ENCODE data around the gene SMYD3.

SMYD3 gene

GRCh38 chr1:246069581-246069980 is 437.5 kb downstream of the SMYD3 start:
- no peak overlapping the region for H3K27ac ChIP-seq (ENCODE audit: low read depth, low read length)
- H3K4me3 ChIP-seq (ENCODE audit: low read depth in 1 of 5, low read length in 5 of 5): no peak overlapping the region
- H3K9ac ChIP-seq (ENCODE audit: low read length in 5 of 5): no peak overlapping the region
- H3K27me3 ChIP-seq (ENCODE audit: control insufficient read depth in 5 of 5, insufficient read depth in 4 of 5, low read length in 5 of 5): no peaks in the 10 kb centered on the region
- H3K36me3 ChIP-seq (ENCODE audit: control insufficient read depth in 5 of 5, insufficient read depth in 5 of 5, low read length in 5 of 5): no peaks in the 10 kb centered on the region
- H3K4me1 ChIP-seq (ENCODE audit: control insufficient read depth in 5 of 5, insufficient read depth in 5 of 5, low read length in 5 of 5): peaks cover 0 to 6% (median 3%) of the 10 kb centered on the region in 5 donors
- no peaks in the 10 kb centered on the region for H3K9me3 ChIP-seq (ENCODE audit: control insufficient read depth in 5 of 5, low read length in 5 of 5)

GRCh38 chr1:246068619-246069509 is 438.2 kb downstream of the SMYD3 start:
- Histone ChIP-seq H3K4me3 (ENCODE audit: low read depth in 1 of 5, low read length in 5 of 5) (no peak overlapping the region), H3K27ac (ENCODE audit: low read depth, low read length) (no peak overlapping the region)

GRCh38 chr1:246068217-246068512 is 438.9 kb downstream of the SMYD3 start:
- H3K9ac ChIP-seq (ENCODE audit: low read length in 5 of 5): no peak overlapping the region
- H3K9me3 ChIP-seq (ENCODE audit: control insufficient read depth in 5 of 5, low read length in 5 of 5): no peaks in the 10 kb centered on the region
- peaks cover 0 to 3% (median 0%) of the 10 kb centered on the region in 5 donors for H3K4me1 ChIP-seq (ENCODE audit: control insufficient read depth in 5 of 5, insufficient read depth in 5 of 5, low read length in 5 of 5)
- no peaks in the 10 kb centered on the region for H3K36me3 ChIP-seq (ENCODE audit: control insufficient read depth in 5 of 5, insufficient read depth in 5 of 5, low read length in 5 of 5)
- H3K27me3 ChIP-seq (ENCODE audit: control insufficient read depth in 5 of 5, insufficient read depth in 4 of 5, low read length in 5 of 5): no peaks in the 10 kb centered on the region
- H3K4me3 ChIP-seq (ENCODE audit: low read depth in 1 of 5, low read length in 5 of 5): no peak overlapping the region
- no peak overlapping the region for H3K27ac ChIP-seq (ENCODE audit: low read depth, low read length)

More at GRCh38 chr1:246068619-246069509, 438.2 kb downstream of the SMYD3 start:
- Histone ChIP-seq H3K36me3 (ENCODE audit: control insufficient read depth in 5 of 5, insufficient read depth in 5 of 5, low read length in 5 of 5) (no peaks in the 10 kb centered on the region), H3K9me3 (ENCODE audit: control insufficient read depth in 5 of 5, low read length in 5 of 5) (no peaks in the 10 kb centered on the region), H3K9ac (ENCODE audit: low read length in 5 of 5) (no peak overlapping the region), H3K27me3 (ENCODE audit: control insufficient read depth in 5 of 5, insufficient read depth in 4 of 5, low read length in 5 of 5) (no peaks in the 10 kb centered on the region), H3K4me1 (ENCODE audit: control insufficient read depth in 5 of 5, insufficient read depth in 5 of 5, low read length in 5 of 5) (no peaks in the 10 kb centered on the region)

GRCh38 chr1:246067432-246068216 is 439.5 kb downstream of the SMYD3 start:
- Histone ChIP-seq H3K27me3 (ENCODE audit: control insufficient read depth in 5 of 5, insufficient read depth in 4 of 5, low read length in 5 of 5) (no peaks in the 10 kb centered on the region), H3K4me1 (ENCODE audit: control insufficient read depth in 5 of 5, insufficient read depth in 5 of 5, low read length in 5 of 5) (peaks cover 0 to 8% (median 4%) of the 10 kb centered on the region in 5 donors), H3K9ac (ENCODE audit: low read length in 5 of 5) (no peak overlapping the region), H3K4me3 (ENCODE audit: low read depth in 1 of 5, low read length in 5 of 5) (no peak overlapping the region), H3K27ac (ENCODE audit: low read depth, low read length) (no peak overlapping the region), H3K36me3 (ENCODE audit: control insufficient read depth in 5 of 5, insufficient read depth in 5 of 5, low read length in 5 of 5) (no peaks in the 10 kb centered on the region), H3K9me3 (ENCODE audit: control insufficient read depth in 5 of 5, low read length in 5 of 5) (no peaks in the 10 kb centered on the region)

GRCh38 chr1:246066573-246066972 is 440.5 kb downstream of the SMYD3 start:
- H3K27me3 ChIP-seq (ENCODE audit: control insufficient read depth in 5 of 5, insufficient read depth in 4 of 5, low read length in 5 of 5): no peaks in the 10 kb centered on the region
- H3K27ac ChIP-seq (ENCODE audit: low read depth, low read length): no peak overlapping the region
- H3K4me3 ChIP-seq (ENCODE audit: low read depth in 1 of 5, low read length in 5 of 5): no peak overlapping the region
- H3K4me1 ChIP-seq (ENCODE audit: control insufficient read depth in 5 of 5, insufficient read depth in 5 of 5, low read length in 5 of 5): peaks cover 0 to 8% (median 4%) of the 10 kb centered on the region in 5 donors
- H3K36me3 ChIP-seq (ENCODE audit: control insufficient read depth in 5 of 5, insufficient read depth in 5 of 5, low read length in 5 of 5): no peaks in the 10 kb centered on the region
- no peaks in the 10 kb centered on the region for H3K9me3 ChIP-seq (ENCODE audit: control insufficient read depth in 5 of 5, low read length in 5 of 5)
- H3K9ac ChIP-seq (ENCODE audit: low read length in 5 of 5): no peak overlapping the region

GRCh38 chr1:246065592-246065991 is 441.5 kb downstream of the SMYD3 start:
- H3K27ac ChIP-seq (ENCODE audit: low read depth, low read length): no peak overlapping the region
- H3K9ac ChIP-seq (ENCODE audit: low read length in 5 of 5): no peak overlapping the region
- peaks cover 0 to 8% (median 4%) of the 10 kb centered on the region in 5 donors for H3K4me1 ChIP-seq (ENCODE audit: control insufficient read depth in 5 of 5, insufficient read depth in 5 of 5, low read length in 5 of 5)
- H3K36me3 ChIP-seq (ENCODE audit: control insufficient read depth in 5 of 5, insufficient read depth in 5 of 5, low read length in 5 of 5): no peaks in the 10 kb centered on the region
- H3K4me3 ChIP-seq (ENCODE audit: low read depth in 1 of 5, low read length in 5 of 5): no peak overlapping the region
- no peaks in the 10 kb centered on the region for H3K27me3 ChIP-seq (ENCODE audit: control insufficient read depth in 5 of 5, insufficient read depth in 4 of 5, low read length in 5 of 5)
- H3K9me3 ChIP-seq (ENCODE audit: control insufficient read depth in 5 of 5, low read length in 5 of 5): no peaks in the 10 kb centered on the region

- Histone ChIP-seq H3K27me3 (ENCODE audit: control insufficient read depth in 5 of 5, insufficient read depth in 4 of 5, low read length in 5 of 5) (no peaks in the 10 kb centered on the region), H3K4me1 (ENCODE audit: control insufficient read depth in 5 of 5, insufficient read depth in 5 of 5, low read length in 5 of 5) (peaks cover 0 to 8% (median 4%) of the 10 kb centered on the region in 5 donors), H3K9me3 (ENCODE audit: control insufficient read depth in 5 of 5, low read length in 5 of 5) (no peaks in the 10 kb centered on the region), H3K36me3 (ENCODE audit: control insufficient read depth in 5 of 5, insufficient read depth in 5 of 5, low read length in 5 of 5) (no peaks in the 10 kb centered on the region), H3K9ac (ENCODE audit: low read length in 5 of 5) (no peak overlapping the region), H3K27ac (ENCODE audit: low read depth, low read length) (no peak overlapping the region), H3K4me3 (ENCODE audit: low read depth in 1 of 5, low read length in 5 of 5) (no peak overlapping the region)
These were observed 442.2 kb downstream of the SMYD3 start for GRCh38 chr1:246064891-246065290.

GRCh38 chr1:246063013-246063616 is 444.0 kb downstream of the SMYD3 start:
- Histone ChIP-seq H3K4me3 (ENCODE audit: low read depth in 1 of 5, low read length in 5 of 5) (no peak overlapping the region), H3K9me3 (ENCODE audit: control insufficient read depth in 5 of 5, low read length in 5 of 5) (no peaks in the 10 kb centered on the region), H3K27me3 (ENCODE audit: control insufficient read depth in 5 of 5, insufficient read depth in 4 of 5, low read length in 5 of 5) (no peaks in the 10 kb centered on the region), H3K9ac (ENCODE audit: low read length in 5 of 5) (no peak overlapping the region), H3K4me1 (ENCODE audit: control insufficient read depth in 5 of 5, insufficient read depth in 5 of 5, low read length in 5 of 5) (peaks cover 0 to 8% (median 4%) of the 10 kb centered on the region in 5 donors), H3K27ac (ENCODE audit: low read depth, low read length) (no peak overlapping the region), H3K36me3 (ENCODE audit: control insufficient read depth in 5 of 5, insufficient read depth in 5 of 5, low read length in 5 of 5) (no peaks in the 10 kb centered on the region)

- Histone ChIP-seq H3K9ac (ENCODE audit: low read length in 5 of 5) (no peak overlapping the region), H3K27me3 (ENCODE audit: control insufficient read depth in 5 of 5, insufficient read depth in 4 of 5, low read length in 5 of 5) (no peaks in the 10 kb centered on the region), H3K4me3 (ENCODE audit: low read depth in 1 of 5, low read length in 5 of 5) (no peak overlapping the region), H3K9me3 (ENCODE audit: control insufficient read depth in 5 of 5, low read length in 5 of 5) (peaks cover 0 to 6% (median 5%) of the 10 kb centered on the region in 5 donors), H3K36me3 (ENCODE audit: control insufficient read depth in 5 of 5, insufficient read depth in 5 of 5, low read length in 5 of 5) (peaks cover 0 to 3% (median 0%) of the 10 kb centered on the region in 5 donors), H3K27ac (ENCODE audit: low read depth, low read length) (no peak overlapping the region), H3K4me1 (ENCODE audit: control insufficient read depth in 5 of 5, insufficient read depth in 5 of 5, low read length in 5 of 5) (peaks cover 0 to 8% (median 4%) of the 10 kb centered on the region in 5 donors)
These were observed 448.6 kb downstream of the SMYD3 start for GRCh38 chr1:246058466-246058865.

GRCh38 chr1:246052603-246053002 is 454.5 kb downstream of the SMYD3 start:
- Histone ChIP-seq H3K27me3 (ENCODE audit: control insufficient read depth in 5 of 5, insufficient read depth in 4 of 5, low read length in 5 of 5) (no peaks in the 10 kb centered on the region), H3K4me3 (ENCODE audit: low read depth in 1 of 5, low read length in 5 of 5) (no peak overlapping the region), H3K36me3 (ENCODE audit: control insufficient read depth in 5 of 5, insufficient read depth in 5 of 5, low read length in 5 of 5) (peaks cover 0 to 3% (median 0%) of the 10 kb centered on the region in 5 donors), H3K9ac (ENCODE audit: low read length in 5 of 5) (no peak overlapping the region), H3K4me1 (ENCODE audit: control insufficient read depth in 5 of 5, insufficient read depth in 5 of 5, low read length in 5 of 5) (no peaks in the 10 kb centered on the region), H3K27ac (ENCODE audit: low read depth, low read length) (no peak overlapping the region), H3K9me3 (ENCODE audit: control insufficient read depth in 5 of 5, low read length in 5 of 5) (peaks cover 0 to 6% (median 5%) of the 10 kb centered on the region in 5 donors)
